Measurements from ENCODE around the gene SLC25A48.
"Not testable (repeated sequence)": the region's sequence is repeated elsewhere in the genome, so short reads cannot be mapped to it uniquely, and the experiment has no call there.

Gene SLC25A48

DNA sequence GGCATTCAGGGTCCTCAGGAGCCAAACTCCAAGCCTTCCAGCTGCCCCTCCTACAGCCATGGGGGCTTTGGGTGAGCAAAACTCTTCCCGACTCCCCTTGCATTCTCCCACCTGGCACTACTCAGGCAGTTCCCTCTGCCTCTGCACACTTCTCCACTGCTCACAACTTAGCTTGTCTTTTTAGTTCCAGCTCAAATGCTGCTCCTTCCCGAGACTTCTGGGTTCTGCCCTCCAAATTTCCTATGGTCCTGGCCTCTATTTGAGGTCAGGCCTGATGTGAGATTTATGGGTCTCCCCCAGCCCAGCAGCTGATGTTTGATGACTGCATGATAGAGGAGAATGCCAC, 5.7 kb upstream of the SLC25A48 start:
- no peak overlapping the region for H3K4me3 ChIP-seq (ENCODE audit: low read depth, low read length)
- DNase-seq (ENCODE audit: low read depth), result no peak

GRCh38 chr5:135829179-135829578, 5.3 kb upstream of the SLC25A48 start:
- no peak for DNase-seq (ENCODE audit: low read depth)
- H3K4me3 ChIP-seq (ENCODE audit: low read depth, low read length), result no peak overlapping the region

- DNase-seq (ENCODE audit: low read depth), result no peak
- no peak overlapping the region for H3K4me3 ChIP-seq (ENCODE audit: low read depth, low read length)
Measured at GRCh38 chr5:135829681-135830383, 4.6 kb upstream of the SLC25A48 start.

DNA sequence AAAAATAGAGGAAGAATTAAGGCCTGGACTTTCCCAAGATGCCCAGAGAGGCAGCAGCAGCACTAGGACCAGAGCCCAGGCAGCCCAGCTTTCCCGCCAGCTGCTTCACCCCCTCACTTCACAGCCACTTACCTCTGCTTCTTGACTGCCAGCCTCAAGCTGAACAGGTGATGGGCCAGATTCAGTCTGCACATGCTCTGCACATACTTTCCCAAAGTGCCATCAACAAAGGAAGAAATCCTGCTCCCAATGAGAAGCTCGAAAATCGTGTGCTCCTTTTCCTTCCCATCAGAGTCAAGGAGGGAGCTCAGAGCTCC, 4.1 kb upstream of the SLC25A48 start:
- DNase-seq (ENCODE audit: low read depth), result no peak
- H3K4me3 ChIP-seq (ENCODE audit: low read depth, low read length), result no peak overlapping the region

DNA sequence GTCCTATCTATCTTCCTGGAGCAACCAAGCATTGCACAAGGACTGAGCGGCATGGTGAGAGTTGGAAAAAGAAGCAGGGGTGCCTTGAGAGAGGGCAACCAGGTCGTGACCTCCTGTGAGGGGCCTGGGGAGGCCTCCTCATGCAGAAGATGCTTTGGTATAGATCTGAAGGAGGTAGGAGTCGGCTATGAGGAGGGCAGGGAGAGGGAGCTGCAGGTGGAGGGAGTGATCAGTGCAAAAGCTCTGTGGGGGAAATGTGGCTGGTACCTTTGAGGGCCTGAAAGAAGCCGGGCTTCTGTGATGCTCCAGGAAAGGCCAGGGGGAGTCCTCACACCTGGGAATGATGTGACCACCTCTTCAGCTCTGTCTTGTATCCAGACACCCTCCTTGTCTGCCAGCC, 3.6 kb upstream of the SLC25A48 start:
- no peak overlapping the region for H3K4me3 ChIP-seq (ENCODE audit: low read depth, low read length)
- DNase-seq (ENCODE audit: low read depth), result no peak

DNA sequence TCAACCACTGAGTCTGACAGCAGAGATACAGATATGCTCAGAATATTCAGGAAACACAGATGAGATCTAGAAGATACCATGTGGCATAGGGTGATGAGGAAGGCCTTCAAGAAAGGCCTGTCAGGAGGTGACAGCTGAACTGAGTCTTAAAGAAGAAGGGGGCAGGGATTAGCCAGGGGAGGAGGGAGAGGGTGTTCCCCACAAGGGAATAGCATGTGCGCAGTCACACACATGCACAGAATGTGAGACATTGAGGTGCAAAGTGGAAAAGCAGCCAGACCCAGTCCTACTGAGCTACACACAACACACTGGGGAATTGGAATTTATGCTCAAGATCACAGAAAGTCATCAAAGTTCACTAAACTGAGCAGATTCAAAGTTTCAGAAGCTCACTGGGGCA, 3.0 kb upstream of the SLC25A48 start:
- DNase-seq (ENCODE audit: low read depth), result no peak

GRCh38 chr5:135831851-135832555, 2.5 kb upstream of the SLC25A48 start:
- DNase-seq (ENCODE audit: low read depth), result no peak
- H3K4me3 ChIP-seq (ENCODE audit: low read depth, low read length), result no peak overlapping the region

More for the DNA sequence above, 3.0 kb upstream of the SLC25A48 start:
- no peak overlapping the region for H3K4me3 ChIP-seq (ENCODE audit: low read depth, low read length)

GRCh38 chr5:135832941-135833920, 1.2 kb upstream of the SLC25A48 start:
- H3K4me3 ChIP-seq (ENCODE audit: low read depth, low read length), result no peak overlapping the region
- no peak for DNase-seq (ENCODE audit: low read depth)

DNA sequence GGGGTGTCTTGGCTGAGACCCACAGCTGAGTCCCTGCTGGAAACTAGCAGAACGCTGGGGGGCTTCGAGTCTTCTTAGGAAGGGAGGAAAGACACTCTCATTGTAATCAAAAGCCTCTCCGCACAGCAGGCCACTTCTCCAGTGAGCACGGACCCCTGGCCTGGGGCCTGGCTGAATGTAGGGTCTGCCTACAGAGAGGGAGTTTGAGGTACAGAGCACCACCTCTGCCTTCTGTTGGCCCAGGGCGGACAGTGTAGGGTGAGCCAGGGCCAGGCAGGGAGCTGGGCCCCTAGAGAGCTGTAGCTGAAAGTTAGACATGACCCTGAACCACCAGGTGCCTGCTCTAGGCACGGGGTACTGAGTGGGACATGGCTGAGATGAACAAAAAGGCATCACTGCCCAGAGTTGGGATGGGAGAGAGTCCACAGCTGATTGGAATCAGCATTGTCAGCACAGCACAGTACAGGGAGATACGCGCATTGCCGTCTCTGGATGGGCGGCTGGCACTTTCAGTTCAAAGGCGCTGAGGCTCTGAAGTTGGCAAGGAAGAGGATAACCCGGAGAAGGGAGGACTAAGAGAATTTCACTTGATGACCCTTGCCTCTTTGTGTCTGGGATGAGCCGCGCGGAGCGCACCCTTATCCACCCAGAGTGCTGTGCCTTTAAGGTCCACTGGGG, 363 bp upstream of the SLC25A48 start:
- no peak for DNase-seq (ENCODE audit: low read depth)
- peak overlapping the region; percentile 35 for H3K4me3 ChIP-seq (ENCODE audit: low read depth, low read length)

- DNase-seq (ENCODE audit: low read depth), result no peak
- H3K4me3 ChIP-seq (ENCODE audit: low read depth, low read length), result no peak overlapping the region
Measured at GRCh38 chr5:135835766-135836165, 1.3 kb downstream of the SLC25A48 start.

DNA sequence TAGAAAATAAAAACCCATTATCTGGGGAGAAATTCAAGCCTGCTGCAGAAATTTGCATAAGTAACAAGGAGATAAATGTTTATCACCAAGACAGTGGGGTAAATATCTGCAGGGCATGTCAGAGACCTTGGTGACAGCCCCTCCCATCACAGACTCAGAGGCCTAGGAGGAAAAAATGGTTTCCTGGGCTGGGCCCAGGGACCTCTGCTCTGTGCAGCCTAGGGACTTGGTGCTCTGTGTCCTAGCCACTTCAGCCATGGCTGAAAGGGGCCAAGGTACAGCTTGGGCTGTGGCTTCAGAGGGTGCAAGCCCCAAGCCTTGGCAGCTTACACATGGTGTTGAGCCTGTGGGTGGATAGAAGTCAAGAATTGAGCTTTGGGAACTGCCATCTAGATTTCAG, 3.9 kb downstream of the SLC25A48 start:
- DNase-seq (ENCODE audit: low read depth), result not testable (repeated sequence)

GRCh38 chr5:135839566-135839965, 5.1 kb downstream of the SLC25A48 start:
- H3K4me3 ChIP-seq (ENCODE audit: low read depth, low read length), result no peak overlapping the region
- DNase-seq (ENCODE audit: low read depth), result no peak

More for the DNA sequence above, 3.9 kb downstream of the SLC25A48 start:
- H3K4me3 ChIP-seq (ENCODE audit: low read depth, low read length), result not testable (repeated sequence)

- no peak for DNase-seq (ENCODE audit: low read depth)
Measured at GRCh38 chr5:135840959-135841358, 6.5 kb downstream of the SLC25A48 start.

DNA sequence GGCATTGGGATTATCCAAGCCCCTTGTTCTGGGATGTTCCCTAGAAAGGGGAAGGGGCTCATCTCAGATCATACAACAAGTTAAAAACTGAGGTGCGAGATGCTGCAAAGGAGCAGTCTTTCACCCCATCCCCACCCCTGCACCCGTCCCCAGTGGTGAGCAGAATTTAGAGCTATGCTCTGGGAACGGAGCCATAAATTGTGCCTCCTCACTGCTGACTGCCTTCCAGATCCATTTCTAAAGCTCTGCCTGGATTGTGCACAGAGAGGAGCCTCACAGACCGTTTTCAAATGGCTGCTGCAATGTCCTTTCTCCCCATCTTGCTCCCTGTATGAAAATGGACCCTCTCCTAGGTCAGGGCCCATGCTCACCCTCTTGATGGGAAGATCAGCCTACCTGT, 8.3 kb downstream of the SLC25A48 start:
- H3K4me3 ChIP-seq (ENCODE audit: low read depth, low read length), result no peak overlapping the region
- no peak for DNase-seq (ENCODE audit: low read depth)

More at GRCh38 chr5:135840959-135841358, 6.5 kb downstream of the SLC25A48 start:
- H3K4me3 ChIP-seq (ENCODE audit: low read depth, low read length), result no peak overlapping the region

- H3K4me3 ChIP-seq (ENCODE audit: low read depth, low read length), result no peak overlapping the region
- DNase-seq (ENCODE audit: low read depth), result no peak
Measured at GRCh38 chr5:135843571-135844337, 9.3 kb downstream of the SLC25A48 start.

GRCh38 chr5:135846311-135846710, 11.8 kb downstream of the SLC25A48 start:
- DNase-seq (ENCODE audit: low read depth), result no peak

GRCh38 chr5:135847976-135848375, 13.5 kb downstream of the SLC25A48 start:
- H3K4me3 ChIP-seq (ENCODE audit: low read depth, low read length), result no peak overlapping the region
- no peak for DNase-seq (ENCODE audit: low read depth)

More at GRCh38 chr5:135846311-135846710, 11.8 kb downstream of the SLC25A48 start:
- no peak overlapping the region for H3K4me3 ChIP-seq (ENCODE audit: low read depth, low read length)

GRCh38 chr5:135850231-135850630, 15.8 kb downstream of the SLC25A48 start:
- no peak for DNase-seq (ENCODE audit: low read depth)
- H3K4me3 ChIP-seq (ENCODE audit: low read depth, low read length), result no peak overlapping the region

DNA sequence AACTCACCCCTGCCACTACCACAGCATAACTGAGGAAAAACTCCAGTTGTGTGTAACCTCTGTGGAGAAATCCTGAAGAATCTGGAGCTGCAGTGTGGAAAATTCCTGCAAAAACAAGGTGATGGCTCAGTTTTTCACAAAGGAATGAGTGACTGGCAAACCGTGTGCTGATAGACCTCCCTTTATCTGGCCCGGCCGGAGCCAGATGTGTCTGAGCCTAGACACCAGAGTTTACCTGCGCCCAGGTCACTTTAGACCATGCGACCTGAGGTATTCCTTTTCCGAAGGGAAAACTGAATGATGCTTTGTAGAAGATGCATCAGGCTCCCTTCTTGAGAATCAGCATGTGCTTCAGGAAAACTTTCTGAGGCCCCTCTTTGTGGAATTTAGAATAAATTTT, 16.2 kb downstream of the SLC25A48 start:
- H3K4me3 ChIP-seq (ENCODE audit: low read depth, low read length), result no peak overlapping the region

More for the DNA sequence above, 16.2 kb downstream of the SLC25A48 start:
- DNase-seq (ENCODE audit: low read depth), result no peak

Measured in skeletal muscle cell (primary cell).